Renal cortex interstitium (tissue), 11 donors: ENCODE data around the gene SP1. TPM values are rescaled to one million over a fixed set of nuclear protein-coding genes. Genes with fewer than 3 reads are reported as not detected.
"Not testable (repeated sequence)": the region's sequence is repeated elsewhere in the genome, so short reads cannot be mapped to it uniquely, and the experiment has no call there.

ENCODE experiments used
- DNase-seq, 11 donors: peaks; one replicate each; pipeline ENCODE4 v3.0.0-alpha.2; 2013; ENCODE audit warnings: low read depth in 9 of 11, low spot score in 4 of 11; ENCODE audit errors: extremely low read depth in 1 of 11
- polyA plus RNA-seq, 3 donors: library from polyadenylated mRNA; unstranded; fragments of 120-200 nt; gene quantifications; one replicate each; pipeline ENCODE4 v1.2.1, GENCODE V29; 2013; ENCODE audit not compliant: insufficient read length in 3 of 3

The SP1 gene
- polyA plus RNA-seq, 3 donors, result 74.4 to 86.0 (median 83.6) TPM

GRCh38 chr12:53388932-53389331 is 9.0 kb downstream of the SP1 start:
- no peak for DNase-seq

DNA sequence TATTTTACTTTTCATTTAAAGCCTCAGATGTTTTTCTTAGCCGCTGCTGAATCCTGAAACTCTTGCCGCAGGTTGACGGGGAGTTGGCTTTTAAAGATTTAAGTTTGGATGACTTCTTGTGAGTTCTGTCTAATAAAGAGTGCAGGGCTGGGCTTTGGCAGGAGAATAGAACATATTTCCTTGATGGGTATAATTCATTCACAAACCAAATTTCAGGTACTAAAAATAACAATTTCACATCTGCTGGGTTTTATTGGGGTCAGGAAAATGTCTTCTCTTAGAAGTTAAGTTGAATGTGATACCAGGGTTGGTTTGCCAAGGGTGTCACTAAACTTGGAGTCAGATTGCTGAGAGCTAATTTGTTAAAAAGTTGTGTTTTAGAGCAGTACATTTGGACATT is 9.7 kb downstream of the SP1 start:
- no peak for DNase-seq

DNA sequence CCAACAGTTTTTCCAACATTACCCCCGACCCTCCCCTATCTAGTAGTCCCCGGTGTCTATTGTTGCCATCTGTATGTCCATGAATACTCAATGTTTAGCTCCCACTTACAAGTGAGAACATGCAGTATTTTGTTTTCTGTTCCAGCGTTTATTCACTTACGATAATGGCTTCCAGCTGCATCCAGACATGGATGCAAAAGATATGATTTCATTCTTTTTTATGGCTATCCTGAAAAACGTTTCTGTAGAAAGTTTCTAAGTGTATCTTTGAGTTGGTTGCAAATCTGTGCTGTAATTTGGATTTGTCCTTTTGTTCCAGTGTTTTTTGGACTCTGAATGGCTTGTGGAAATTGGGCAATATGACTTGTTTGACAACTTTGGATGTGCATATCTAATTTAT is 11.7 kb downstream of the SP1 start:
- no peak for DNase-seq

DNA sequence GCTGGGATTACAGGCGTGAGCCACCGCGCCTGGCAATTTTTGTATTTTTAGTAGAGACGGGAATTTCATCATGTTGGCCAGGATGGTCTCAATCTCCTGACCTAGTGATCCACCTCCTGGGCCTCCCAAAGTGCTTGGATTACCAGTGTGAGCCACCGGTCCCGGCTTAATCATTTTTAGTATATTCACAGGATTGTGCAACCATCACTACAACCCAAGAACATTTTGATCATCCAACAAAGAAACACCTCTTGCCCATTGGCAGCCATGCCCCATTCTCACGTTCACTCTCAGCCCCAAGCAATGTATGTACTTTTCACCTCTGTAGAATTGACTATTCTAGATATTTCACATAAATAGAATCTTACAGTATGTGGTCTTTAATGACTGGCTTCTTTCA is 19.9 kb downstream of the SP1 start:
- no peak for DNase-seq

- not testable (repeated sequence) for DNase-seq
Measured at GRCh38 chr12:53402351-53402750, 22.4 kb downstream of the SP1 start.

DNA sequence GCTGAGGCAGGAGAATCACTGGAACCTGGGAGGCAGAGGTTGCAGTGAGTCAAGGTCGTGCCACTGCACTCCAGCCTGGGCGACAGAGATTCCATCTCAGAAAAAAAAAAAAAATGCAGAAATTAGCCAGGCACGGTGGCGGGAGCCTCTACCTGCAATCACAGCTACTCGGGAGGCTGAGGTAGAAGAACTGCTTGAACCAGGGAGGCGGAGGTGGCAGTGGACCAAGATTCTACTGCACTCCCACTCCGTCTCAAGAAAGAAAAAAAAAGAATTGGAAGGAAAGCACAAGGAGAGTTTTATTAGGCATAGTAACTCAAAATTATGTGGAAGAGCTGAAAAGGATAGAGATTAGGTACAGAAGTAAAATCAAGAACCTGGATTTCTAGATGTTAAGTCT is 22.9 kb downstream of the SP1 start:
- DNase-seq, result no peak

DNA sequence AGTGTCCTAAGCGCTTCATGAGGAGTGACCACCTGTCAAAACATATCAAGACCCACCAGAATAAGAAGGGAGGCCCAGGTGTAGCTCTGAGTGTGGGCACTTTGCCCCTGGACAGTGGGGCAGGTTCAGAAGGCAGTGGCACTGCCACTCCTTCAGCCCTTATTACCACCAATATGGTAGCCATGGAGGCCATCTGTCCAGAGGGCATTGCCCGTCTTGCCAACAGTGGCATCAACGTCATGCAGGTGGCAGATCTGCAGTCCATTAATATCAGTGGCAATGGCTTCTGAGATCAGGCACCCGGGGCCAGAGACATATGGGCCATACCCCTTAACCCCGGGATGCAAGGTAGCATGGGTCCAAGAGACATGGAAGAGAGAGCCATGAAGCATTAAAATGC is 31.0 kb downstream of the SP1 start:
- no peak for DNase-seq

GRCh38 chr12:53413485-53414204 is 33.7 kb downstream of the SP1 start:
- no peak for DNase-seq

- DNase-seq, result no peak
Measured at GRCh38 chr12:53414756-53415417, 34.9 kb downstream of the SP1 start.

DNA sequence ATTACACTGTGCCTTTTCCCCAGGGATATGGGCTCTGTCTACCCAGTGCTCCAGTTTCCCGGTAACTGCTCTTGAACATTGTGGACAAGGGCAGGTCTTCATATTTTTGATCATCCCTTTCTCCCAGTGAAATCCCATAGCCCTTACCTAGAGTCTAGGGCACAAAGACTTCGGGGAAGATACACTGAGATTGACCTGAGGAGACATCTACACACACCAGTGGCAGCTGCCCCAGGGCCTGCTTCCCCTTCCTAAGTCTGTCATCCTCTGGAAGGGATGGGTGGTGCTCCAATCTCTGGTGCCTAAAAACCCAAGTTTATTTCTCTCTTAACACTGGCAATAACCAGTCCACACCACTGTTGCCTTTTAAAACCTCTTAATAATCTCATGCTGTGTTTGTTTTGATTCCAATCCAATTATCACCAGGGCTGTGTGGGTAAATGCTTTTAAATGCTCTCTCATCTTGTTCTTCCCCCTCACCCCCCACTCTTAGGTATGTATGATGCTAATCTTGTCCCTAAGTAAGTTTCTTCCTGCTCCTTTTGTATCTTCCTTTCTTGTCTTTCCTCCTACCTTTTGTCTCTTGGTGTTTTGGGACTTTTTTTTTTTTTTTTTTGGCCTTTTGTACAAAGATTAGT is 35.9 kb downstream of the SP1 start:
- DNase-seq, result not testable (repeated sequence)

DNA sequence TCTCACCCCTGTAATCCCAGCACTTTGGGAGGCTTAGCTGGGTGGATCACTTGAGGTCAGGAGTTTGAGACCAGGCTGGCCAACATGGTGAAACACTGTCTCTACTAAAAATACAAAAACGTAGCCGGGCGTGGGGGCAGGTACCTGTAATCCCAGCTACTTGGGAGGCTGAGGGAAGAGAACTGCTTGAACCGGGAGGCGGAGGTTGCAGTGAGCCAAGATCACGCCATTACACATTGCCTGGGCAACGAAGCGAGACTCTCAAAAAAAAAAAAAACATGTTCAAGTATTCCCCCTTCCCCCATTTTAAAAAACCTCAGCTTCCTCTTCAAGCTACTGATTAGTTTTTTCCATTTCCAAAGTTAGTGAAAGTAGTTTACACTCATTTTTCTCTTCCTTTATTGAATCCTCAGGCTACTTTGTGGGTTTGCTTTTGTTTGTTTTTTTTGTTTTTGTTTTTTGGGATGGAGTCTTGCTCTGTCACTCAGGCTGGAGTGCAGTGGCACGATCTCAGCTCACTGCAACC is 37.4 kb downstream of the SP1 start:
- DNase-seq, result not testable (repeated sequence)

- DNase-seq, result no peak
Measured at GRCh38 chr12:53418221-53418620, 38.2 kb downstream of the SP1 start.

- no peak for DNase-seq
Measured at GRCh38 chr12:53419756-53420155, 39.8 kb downstream of the SP1 start.

DNA sequence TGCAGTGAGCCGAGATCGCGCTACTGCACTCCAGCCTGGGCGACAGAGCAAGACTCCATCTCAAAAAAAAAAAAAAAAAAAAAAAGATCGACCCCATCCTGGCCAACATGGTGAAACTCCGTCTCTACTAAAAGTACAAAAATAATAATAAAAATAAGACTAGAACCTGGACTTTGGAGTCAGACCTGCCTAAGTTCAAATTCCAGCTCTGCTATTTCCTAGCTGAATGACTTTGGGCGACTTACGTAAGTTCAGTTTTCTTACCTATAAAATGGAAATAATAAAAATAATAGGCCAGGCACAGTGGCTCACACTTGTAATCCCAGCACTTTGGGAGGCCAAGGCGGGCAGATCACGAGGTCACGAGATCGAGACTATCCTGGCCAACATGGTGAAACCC is 42.3 kb downstream of the SP1 start:
- not testable (repeated sequence) for DNase-seq

GRCh38 chr12:53423597-53423996 is 43.6 kb downstream of the SP1 start, which contains the start of gene AMHR2:
Gene AMHR2 (plus strand): TSS chr12:53423855. CDS start chr12:53423935, 80 bp downstream.
- no peak for DNase-seq

- DNase-seq, result peak in 1 of 11 donors; percentile 28
Measured at GRCh38 chr12:53424626-53425514, 44.9 kb downstream of the SP1 start.

DNA sequence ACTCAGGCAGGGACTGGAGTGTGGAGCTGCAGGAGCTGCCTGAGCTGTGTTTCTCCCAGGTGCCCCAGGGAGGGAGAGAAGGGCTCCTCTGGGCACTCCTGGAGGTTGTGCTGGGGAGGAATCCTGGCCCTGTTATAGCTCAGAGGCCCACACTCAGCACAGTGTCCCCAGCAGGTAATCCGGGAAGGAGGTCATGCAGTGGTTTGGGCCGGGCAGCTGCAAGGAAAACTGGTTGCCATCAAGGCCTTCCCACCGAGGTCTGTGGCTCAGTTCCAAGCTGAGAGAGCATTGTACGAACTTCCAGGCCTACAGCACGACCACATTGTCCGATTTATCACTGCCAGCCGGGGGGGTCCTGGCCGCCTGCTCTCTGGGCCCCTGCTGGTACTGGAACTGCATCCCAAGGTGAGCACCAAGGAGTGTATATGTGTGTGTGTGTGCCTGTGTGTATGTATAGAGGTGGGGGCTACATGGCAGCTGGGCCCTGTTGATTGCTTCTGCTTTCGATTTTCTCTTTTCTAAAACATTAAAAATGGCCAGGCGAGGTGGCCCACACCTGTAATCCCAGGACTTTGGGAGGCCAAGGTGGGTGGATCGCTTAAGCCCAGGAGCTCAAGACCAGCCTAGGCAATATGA is 45.7 kb downstream of the SP1 start:
- no peak for DNase-seq

DNA sequence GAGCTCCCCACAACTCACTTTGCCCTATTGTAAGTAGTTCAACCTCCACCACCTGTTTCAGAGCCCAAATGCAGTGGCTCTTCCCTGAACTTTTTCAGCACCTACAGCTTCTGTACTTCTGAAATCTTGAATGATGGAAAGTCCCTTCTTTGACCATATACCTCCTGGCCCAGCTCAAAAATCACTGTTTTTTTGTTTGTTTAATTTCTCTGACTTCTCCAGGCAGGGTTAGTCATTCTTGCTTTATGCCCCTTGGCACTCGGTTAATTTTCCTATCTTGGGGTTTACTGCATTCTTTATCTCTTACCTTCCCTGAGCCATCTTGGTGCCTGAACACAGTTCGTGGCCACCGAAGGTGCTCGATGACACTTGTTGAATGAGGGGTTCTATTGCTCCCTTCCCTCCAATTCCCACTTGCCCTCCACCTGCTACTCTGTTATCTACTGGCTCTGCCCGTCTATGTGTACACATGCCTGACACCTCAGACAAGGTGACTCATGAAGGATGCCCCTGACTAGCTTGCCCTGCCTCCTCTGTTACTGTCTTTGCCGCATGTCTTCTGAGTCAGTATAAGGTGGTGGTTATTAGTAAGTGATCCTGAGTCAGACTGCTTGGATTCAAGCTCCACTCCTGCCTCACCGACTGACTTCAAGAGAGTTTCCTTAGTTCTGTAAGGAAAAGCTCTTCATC is 48.1 kb downstream of the SP1 start:
- no peak for DNase-seq
